HG03575 (cell line): Measurements from ENCODE around the gene ZNF789.

Source experiments
- ATAC-seq: cut with Tn5 transposase; IDR thresholded peaks from one replicate; pipeline ENCODE4 v1.9.1; 2021; ENCODE audit not compliant: unreplicated experiment, insufficient number of reproducible peaks, low FRiP score; ENCODE audit errors: extremely low read depth

ZNF789 gene

DNA sequence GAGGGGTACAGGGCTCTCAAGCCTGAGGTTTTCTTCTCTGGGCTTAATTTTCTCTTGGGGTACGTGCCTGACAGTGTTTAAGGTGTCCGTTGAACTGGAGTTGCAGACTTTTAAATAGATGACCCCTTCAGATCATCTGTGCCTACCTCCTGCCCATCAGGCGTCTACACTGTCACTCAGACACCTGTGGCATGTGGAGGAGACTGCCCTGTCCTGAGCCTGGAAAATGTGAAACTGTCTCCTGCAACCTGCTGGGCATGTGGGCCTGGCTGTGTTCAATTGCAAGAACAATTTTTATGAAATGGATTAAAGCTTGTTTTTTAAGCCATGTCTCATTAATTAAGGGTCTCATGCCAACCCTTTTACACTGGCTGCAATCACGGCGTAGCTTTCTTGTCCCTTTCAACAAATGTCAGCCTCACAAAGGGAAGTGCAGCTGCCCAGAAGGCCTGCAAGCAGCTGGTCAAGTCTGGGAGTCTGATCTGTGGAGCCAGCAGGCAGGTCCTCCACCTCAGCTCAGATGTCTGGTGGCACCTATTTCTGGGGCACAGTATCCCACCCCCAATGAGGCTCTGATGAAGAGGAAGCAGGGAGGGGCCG is 15.5 kb upstream of the ZNF789 start:
- no peak for ATAC-seq

DNA sequence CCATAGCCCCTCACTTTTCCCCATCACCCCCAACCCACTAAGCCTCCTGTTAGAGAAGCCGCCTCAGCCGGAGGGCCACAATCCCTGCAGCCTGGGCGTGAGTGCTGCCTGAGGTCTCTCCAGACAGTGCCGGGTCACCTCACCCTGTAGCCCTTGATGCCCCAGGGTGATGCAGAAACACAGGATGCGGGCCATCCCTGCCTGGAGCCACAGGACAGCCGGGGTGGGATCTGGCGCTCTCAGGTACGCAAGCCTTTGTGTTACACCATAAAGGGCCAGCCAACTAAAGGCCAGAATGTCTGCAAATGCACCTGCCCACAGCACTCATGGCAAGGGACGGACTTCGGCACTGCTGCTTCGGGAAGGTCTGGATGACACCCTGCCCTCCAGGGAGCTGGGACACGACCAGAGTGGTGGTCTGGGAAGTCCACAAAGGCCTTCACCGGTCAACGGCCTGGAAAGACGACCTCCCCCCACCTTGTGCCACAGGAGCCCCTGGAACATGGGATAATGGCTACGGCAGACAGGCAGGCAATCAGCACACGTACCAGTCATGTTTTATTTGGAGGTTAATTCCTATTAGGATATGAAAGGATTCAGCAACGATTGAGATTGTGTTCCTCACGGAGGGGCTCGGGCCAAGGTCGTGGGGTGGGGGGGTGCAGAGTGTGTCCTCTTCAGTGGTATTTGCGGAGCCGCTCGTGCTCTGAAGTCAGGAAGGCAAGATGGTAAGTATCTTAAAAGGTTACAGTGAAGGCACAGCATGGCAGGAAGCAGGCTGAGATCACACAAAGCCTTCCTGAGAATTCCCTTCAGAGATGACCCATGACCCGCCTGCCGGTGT is 14.8 kb upstream of the ZNF789 start:
- ATAC-seq = no peak

DNA sequence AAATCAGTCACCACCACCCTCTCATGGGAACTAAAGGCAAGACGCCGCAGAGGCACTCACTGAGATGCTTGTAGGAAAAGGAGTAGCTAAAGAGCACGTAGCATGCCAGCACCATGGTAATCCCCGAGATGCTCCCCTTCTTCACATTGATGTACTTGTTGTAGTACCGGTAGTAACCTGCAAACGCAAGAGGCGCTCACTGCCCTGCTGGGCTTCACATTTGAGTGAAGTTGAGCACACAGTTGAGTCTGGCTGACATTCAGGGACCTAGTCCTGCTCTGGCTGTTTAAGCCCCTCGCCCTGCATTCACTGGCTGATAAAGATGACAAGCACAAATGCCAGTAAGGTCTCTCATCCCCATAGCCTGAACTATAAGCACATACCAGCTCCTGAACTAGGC is 13.6 kb upstream of the ZNF789 start:
- no peak for ATAC-seq

DNA sequence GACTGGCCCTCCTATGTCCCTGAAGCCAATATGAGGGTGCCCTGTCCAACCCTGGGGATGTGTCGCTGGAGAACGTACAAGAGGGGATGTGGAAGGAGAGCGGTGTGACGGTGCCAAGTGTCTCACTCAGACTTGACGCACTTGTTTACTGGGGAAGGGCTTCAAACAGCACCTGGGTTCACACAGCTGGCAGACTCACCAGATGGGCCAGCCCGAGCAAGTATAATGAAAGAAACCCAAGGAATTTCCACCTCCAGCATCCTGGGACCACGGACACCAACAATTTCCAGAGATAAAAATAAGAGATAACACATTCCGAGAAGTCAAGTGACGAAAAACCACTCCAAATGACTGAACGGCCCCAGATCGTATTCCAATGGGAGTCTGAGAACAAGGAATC is 12.0 kb upstream of the ZNF789 start:
- no peak for ATAC-seq

DNA sequence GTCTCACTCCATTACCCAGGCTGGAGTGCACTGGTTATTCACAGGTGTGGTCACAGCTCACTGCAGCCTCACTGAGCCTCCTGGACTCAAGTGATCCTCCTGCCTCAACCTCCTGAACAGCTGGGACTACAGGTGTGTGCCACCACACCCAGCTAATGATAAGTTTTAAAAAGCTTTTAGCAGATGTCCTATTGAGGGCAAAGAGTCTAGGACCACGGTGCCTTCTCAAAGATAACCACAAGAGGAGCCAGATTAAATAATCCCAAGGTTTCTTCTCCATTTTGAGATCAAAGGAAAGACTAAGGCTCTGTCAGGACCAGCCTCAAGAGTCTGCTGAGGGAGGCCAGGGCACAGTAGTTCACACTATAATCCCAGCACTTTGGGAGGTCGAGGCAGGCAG is 11.5 kb upstream of the ZNF789 start:
- no peak for ATAC-seq

DNA sequence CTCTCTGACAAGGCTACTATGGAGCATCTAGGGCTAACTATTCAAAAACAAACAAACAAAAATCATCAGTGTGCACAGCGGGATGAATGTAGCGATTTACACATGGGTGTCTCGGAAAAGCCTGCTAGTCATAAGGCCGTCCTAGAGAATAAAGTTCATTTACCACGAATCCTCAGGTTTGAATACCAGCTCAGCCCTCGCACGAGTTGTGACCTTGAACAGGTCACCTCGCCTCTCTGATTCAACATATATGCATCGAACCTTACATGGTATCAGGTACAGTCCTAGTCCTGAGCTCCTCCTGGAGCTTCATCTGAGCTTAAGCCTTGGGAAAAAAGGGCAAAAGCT is 7.3 kb upstream of the ZNF789 start:
- no peak for ATAC-seq

DNA sequence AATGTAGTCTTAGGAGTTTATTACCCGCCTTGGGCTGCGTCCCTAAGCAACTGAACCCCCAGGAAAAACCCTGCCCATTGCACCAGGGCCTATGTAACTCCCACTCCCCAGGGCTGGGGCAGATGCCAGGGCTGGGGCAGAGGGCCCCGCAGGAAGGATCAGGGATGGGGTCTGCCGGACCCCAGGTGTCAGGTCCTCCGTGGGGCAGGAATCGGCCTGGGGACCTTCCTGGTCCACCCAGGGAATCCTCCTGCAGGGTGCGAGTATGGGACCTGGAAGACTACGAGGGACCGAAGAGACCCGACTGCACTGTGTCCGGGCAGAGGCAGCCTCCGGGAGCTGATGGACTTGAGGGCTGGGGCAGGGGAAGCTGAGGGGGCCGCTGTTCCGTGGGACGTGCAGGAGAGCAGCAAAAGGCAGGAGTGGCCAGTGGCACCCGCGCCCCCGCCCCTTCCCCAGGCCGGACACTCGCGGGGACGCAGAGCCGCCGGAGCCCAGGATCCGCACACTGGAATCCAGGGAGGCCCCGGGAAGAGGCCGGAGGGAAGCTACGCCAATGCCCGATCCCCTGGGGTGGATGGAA is 4.3 kb upstream of the ZNF789 start:
- ATAC-seq = no peak

DNA sequence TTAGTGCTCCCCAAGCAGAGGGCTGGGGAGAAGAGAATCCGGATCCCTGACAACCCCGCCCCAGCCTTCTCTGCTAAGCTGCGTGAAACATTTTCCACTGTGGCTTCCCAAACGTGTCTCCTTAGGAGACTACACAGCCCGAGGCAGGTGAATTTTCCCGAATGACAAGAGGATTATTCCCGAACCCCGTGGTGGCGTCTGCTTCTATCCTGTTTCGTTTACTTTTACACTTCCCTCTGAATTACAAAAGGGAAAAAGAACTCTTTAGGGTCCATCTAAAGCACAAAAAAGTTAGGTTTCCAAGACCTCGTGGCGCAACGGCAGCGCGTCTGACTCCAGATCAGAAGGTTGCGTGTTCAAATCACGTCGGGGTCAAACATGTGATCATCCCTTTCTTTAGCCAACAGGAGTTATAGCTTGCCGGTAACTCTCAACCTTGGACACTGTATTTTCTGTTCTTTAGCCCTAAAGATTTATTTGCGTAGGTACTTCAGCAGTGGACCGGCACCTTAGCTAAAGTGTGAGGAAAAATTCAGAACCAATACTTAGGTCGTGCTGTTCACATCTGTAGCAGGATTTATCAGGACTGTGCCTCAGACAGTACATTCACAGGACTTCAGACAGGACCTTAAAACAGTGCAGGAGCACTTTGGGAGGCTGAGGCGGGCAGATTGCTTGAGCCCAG is 3.2 kb upstream of the ZNF789 start:
- no peak for ATAC-seq

DNA sequence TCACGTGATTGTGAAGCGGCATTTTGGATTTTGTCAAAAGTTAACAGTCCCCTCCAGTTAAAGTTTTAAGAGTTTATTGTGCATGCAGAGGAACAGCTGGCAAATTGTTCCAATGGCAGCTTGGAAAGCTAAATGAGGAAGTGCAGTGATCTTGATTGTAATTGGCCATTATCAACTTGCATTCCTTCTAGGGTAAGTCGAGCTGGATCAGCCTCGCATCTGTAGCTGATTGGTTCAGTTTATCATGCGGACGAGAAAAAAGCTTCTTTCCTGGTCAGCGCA is 566 bp downstream of the ZNF789 start:
- no peak for ATAC-seq

DNA sequence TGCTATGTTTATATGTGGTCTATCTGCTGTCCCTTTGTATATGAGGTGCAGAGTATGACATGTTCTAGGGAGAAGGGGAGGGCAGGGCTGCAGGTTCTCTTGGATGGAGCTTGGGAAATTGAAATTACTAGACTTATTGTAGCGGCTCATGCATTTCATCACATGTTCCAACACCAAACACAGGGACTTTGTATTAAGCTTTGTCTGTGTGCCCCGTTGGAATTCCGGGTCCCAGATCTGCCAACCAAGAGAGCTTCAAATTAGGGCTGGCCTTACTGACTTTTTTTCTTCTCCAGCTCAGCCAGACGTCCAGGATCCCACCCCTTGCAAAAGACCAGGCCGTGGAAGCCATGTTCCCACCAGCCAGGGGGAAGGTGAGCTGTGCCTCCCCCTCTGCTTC is 3.4 kb downstream of the ZNF789 start:
- no peak for ATAC-seq

DNA sequence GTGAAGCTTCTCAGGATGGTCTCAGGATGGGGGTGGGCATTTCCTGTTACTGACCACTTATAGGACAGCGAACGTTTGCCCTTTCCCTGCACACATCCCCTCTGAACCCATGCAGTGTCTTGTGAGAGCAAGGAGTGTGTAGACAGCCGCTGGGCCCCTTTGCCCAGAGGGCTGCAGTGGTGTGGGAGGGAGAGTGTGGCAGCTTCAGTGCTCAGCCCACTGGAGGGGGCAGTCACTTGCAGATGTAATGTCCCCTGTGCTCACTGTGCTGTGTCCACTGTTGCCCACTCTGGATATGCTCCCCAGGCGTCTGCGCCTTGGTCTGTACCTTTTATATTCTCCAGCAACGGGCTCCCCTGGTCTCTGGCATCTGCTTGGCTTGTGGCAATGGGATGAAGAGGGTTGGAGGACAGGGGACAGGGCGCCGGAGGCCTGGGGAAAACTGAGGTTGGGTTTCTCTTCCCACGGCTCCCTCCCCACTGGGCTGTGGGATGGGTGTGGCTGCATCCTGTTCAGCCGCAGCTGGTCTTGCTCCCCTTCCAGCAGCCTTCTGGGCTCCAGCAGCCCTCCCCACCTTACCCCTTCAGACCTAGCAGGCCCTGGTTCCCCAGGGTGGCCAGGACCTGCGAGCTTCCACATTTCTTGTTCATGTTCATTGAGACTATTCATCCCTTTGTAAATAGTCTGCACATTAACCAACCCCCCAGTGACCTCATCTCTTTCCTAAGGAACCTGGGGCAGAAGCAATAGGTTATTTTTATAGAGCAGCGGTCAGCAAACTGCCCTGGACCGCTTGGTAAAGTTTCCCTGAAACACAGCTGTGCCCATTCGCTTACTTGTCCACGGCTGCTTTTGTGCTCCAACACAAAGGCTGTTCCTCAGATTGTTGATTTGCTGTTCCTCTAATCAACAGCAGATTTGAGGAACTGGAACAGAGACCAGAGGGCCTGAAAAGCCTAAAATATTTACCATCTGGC is 6.1 kb downstream of the ZNF789 start:
- ATAC-seq = no peak

DNA sequence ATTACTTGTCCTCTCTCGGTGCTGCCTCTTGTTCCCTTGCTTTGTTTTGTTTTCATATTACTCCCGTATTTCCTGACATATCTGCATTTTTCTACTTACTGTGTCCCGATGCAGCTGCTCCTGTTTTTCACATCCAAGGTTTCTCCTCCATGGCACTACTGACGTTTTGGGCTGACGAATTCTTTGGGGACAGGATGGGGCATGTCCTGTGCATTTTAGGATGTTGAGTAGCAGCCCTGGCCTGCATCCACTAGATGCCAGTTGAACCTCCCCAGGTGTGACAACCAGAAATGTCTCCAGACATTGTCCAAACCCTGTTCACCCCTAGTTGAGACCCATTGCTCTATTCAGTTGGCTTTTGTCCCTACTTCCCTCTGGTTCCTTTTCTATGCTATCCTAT is 12.4 kb downstream of the ZNF789 start:
- ATAC-seq = no peak

DNA sequence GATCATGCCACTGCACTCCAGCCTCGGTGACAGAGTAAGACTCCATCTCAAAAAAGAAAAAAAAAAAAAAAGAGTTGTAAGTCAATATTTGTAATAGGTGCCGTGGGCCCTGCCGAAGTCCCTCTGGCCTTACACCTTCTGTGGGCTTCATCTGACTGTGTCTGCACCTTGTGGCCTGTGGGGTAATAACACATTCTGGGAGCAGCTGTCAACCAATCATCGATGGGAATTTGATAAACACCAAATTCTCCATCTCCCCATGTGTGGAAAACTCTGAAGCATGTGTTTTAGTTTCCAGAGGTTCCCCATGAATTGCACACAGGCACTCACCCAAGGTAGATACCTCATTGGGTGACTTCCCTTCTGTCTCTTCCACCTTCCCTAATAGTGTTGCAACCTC is 16.5 kb downstream of the ZNF789 start:
- ATAC-seq = no peak

DNA sequence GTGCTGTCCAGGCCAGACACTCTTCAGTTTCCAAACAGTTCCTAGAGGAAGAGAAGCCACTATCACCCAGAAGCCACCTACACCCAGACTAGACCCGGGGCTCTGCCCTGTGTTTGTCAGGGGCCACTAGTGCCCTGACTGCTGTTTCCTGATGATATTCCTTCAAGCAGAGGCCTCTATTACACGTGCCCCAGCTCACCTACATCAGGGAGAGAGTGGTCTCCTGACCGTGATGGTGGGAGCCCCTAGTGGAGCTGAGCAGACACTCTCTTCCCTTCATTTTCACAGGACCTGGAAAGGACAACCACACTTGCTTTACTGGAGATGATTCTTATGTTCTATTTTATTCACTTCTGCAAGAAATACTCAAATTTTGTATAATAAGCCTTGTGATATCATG is 18.2 kb downstream of the ZNF789 start:
- no peak for ATAC-seq

DNA sequence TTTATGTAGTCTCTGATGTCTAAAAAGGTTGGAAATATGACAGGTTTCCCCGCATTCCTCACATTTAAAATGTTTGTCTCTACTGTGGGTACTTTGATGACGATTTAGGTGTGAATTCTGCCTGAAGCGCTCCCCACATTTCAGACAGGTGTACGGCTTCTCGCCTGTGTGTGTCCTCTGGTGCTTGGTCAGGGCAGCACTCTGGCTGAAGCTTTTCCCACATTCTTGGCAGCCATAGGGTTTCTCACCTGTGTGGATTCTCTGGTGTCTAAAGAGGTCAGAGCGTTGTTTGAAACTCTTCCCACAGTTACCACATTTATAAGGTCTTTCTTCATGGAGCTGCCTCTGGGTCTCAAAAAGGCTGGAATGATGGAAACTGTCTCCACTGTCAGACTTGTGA is 21.1 kb downstream of the ZNF789 start:
- ATAC-seq = no peak

DNA sequence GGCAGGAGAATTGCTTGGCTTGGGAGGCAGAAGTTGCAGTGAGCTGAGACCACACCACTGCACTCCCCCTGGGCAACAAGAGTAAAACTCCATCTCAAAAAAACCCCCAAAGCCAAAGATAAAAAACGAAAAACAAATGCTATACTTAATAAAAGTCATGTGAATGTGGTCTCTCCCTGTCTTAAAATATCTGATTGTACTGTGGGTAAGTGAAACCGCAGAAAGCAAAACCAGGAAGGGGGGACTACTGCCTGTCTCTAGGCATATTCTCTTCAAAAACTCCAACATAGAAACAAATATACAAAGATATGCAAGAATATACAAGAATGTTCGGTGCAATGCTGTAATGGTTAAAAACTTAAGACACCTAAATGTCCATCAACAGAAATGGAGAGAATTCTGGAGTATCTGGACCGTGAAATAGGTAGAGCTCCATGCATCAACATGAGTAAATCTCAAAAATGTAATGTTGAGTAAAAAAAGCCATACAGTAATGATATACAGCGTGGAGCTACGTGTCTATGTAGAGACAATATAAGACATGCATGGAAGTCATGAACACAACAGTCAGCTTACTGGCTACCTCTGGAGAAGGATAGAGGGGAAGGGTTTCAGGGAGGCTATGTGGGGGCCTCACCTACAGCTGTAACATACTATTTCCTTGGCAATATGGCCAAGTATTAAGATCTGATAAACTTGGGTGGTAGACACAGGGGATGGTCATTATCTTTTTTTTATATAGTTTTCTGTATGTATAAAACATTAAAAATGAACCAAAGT is 25.3 kb downstream of the ZNF789 start:
- no peak for ATAC-seq

DNA sequence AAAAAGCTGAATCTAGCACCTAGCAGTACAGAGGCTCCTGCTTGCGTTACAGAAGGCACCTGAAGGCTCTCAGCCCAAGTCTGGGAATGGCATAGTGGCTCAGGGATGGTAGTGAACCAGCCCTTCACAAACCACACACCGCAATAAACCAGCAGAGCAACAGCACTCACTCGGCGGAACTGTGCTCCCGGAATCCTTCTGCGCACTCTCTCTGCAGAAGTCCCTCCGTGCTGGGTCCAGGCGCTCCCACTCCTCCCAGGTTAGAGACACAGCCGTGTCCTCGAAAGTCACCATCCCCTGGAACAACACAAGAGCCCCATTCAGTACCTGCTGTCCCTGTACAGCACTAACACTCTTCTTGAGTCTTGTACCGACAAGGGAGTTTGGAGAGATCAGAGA is 25.9 kb downstream of the ZNF789 start:
- no peak for ATAC-seq

DNA sequence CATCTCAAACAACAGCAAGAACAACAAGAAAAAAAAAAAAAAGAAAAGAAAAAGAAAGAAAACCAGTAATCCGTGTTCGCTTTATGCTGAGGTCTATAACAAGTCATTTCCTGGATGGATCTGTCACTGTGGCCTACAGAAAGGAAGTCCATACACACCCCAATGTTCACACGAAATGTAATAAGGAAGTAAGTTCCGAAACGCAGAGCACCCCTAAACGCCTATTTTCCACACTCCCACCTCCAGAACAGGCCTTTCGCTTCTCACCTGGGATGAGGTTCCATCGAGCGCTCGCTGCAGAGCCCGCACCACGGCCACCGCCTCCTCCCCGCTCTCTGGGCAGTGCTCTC is 26.7 kb downstream of the ZNF789 start:
- no peak for ATAC-seq
